ENCODE measurements around the gene ERC2. TPM values are rescaled to one million over a fixed set of nuclear protein-coding genes. Genes with fewer than 3 reads are reported as not detected.

The ERC2 gene
- total and polyA plus RNA-seq, 7 donors = 0.52 to 5.7 (median 1.2) TPM; not detected in 2

- DNase-seq = no peak
- no peak for TF ChIP-seq POLR2A (IDR thresholded peaks at IDR 0.05)
These were observed 489.3 kb downstream of the ERC2 start for GRCh38 chr3:55978953-55979352.

GRCh38 chr3:55974421-55975165, 493.7 kb downstream of the ERC2 start:
- Histone ChIP-seq H3K4me1 (no peaks in the 10 kb centered on the region), H3K27me3 (no peaks in the 10 kb centered on the region), H3K9me3 (no peaks in the 10 kb centered on the region), H3K36me3 (no peaks in the 10 kb centered on the region), H3K4me3 (no peak overlapping the region), H3K27ac (no peak overlapping the region)
- intact Hi-C loops (cut with DNase I) = no loop called here
- TF ChIP-seq POLR2A (IDR thresholded peaks at IDR 0.05) (no peak), EP300 (IDR thresholded peaks at IDR 0.05) (no peak), POLR2AphosphoS5 (IDR thresholded peaks at IDR 0.05) (no peak), CTCF (IDR thresholded peaks at IDR 0.05) (no peak)
- WGBS, 2 donors = 88 to 93% methylated on average over 13 of the region's 13 CpGs
- no peak for DNase-seq

More at GRCh38 chr3:55978953-55979352, 489.3 kb downstream of the ERC2 start:
- Histone ChIP-seq H3K27ac (no peak overlapping the region), H3K4me1 (no peaks in the 10 kb centered on the region), H3K36me3 (no peaks in the 10 kb centered on the region), H3K27me3 (no peaks in the 10 kb centered on the region), H3K4me3 (no peak overlapping the region), H3K9me3 (no peaks in the 10 kb centered on the region)
- WGBS, 2 donors = 88 to 90% methylated on average over 6 of the region's 6 CpGs
- intact Hi-C loops (cut with DNase I) = no loop called here

- TF ChIP-seq CTCF (IDR thresholded peaks at IDR 0.05) (no peak), POLR2A (IDR thresholded peaks at IDR 0.05) (no peak), EP300 (IDR thresholded peaks at IDR 0.05) (no peak), POLR2AphosphoS5 (IDR thresholded peaks at IDR 0.05) (no peak)
- no peak for DNase-seq
- H3K9me3 ChIP-seq = no peaks in the 10 kb centered on the region
- intact Hi-C loops (cut with DNase I) = no loop called here
- 58 to 82% methylated on average over 2 of the region's 2 CpGs for WGBS, 2 donors
- no peak overlapping the region for H3K27ac ChIP-seq
- H3K36me3 ChIP-seq = no peaks in the 10 kb centered on the region
- H3K4me1 ChIP-seq = no peaks in the 10 kb centered on the region
- no peak overlapping the region for H3K4me3 ChIP-seq
- no peaks in the 10 kb centered on the region for H3K27me3 ChIP-seq
These were observed 498.6 kb downstream of the ERC2 start for GRCh38 chr3:55969634-55970033.

GRCh38 chr3:55968331-55968730, 499.9 kb downstream of the ERC2 start:
- no peak for TF ChIP-seq CTCF (IDR thresholded peaks at IDR 0.05)
- WGBS, 2 donors = 62 to 75% methylated on average over 6 of the region's 6 CpGs
- intact Hi-C loops (cut with DNase I) = no loop called here
- DNase-seq = no peak
- Histone ChIP-seq H3K27me3 (no peaks in the 10 kb centered on the region), H3K36me3 (no peaks in the 10 kb centered on the region), H3K27ac (no peak overlapping the region), H3K4me1 (no peaks in the 10 kb centered on the region), H3K9me3 (no peaks in the 10 kb centered on the region), H3K4me3 (no peak overlapping the region)

GRCh38 chr3:55966566-55966965, 501.7 kb downstream of the ERC2 start:
- Histone ChIP-seq H3K36me3 (no peaks in the 10 kb centered on the region), H3K27me3 (no peaks in the 10 kb centered on the region), H3K27ac (no peak overlapping the region), H3K4me3 (no peak overlapping the region), H3K4me1 (no peaks in the 10 kb centered on the region), H3K9me3 (no peaks in the 10 kb centered on the region)
- DNase-seq = no peak
- intact Hi-C loops (cut with DNase I) = no loop called here
- TF ChIP-seq EP300 (IDR thresholded peaks at IDR 0.05) (no peak), POLR2AphosphoS5 (IDR thresholded peaks at IDR 0.05) (no peak)
- WGBS, 2 donors = 64 to 75% methylated on average over 1 of the region's 1 CpG

GRCh38 chr3:55965776-55966175, 502.5 kb downstream of the ERC2 start:
- WGBS, 2 donors = 80 to 85% methylated on average over 5 of the region's 5 CpGs
- H3K27me3 ChIP-seq = no peaks in the 10 kb centered on the region
- intact Hi-C loops (cut with DNase I) = no loop called here
- no peak for TF ChIP-seq POLR2AphosphoS5 (IDR thresholded peaks at IDR 0.05)
- no peak for TF ChIP-seq POLR2A (IDR thresholded peaks at IDR 0.05)
- no peak for TF ChIP-seq EP300 (IDR thresholded peaks at IDR 0.05)
- TF ChIP-seq CTCF (IDR thresholded peaks at IDR 0.05) = no peak
- no peak for DNase-seq
- H3K27ac ChIP-seq = no peak overlapping the region
- H3K9me3 ChIP-seq = no peaks in the 10 kb centered on the region
- H3K4me1 ChIP-seq = no peaks in the 10 kb centered on the region
- H3K4me3 ChIP-seq = no peak overlapping the region
- no peaks in the 10 kb centered on the region for H3K36me3 ChIP-seq
